Stimulated activated CD8-positive, alpha-beta memory T cell treated with anti-CD3 and anti-CD28 coated beads, Interleukin-4, amount 100 ng/mL, for 4 hours (primary cell): ENCODE data around the gene JAZF1.

Experiments used
- DNase-seq, 2 donors: peaks; one replicate each; pipeline ENCODE4 v3.0.0-alpha.2; 2020; ENCODE audit warnings: low read depth in 2 of 2, low spot score in 1 of 2

The JAZF1 gene

DNA sequence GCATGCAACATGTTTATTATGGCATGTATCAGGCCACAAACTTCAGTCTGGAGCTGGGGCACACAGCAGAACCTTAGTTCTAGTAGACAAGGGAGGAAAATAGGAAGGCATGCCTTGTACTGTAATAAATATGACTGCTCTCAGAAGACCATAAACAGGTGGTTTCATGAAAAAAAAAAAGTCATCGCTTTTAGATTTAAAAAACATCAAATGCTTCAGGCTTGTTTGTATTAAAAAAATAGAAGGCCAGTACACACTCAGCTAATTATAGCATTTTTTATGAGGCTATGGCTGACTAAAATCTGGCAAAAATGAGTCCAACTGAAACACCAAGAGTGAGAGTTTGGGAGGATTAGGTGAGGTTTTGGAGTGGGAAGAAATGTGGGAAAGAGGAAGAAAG is 204.1 kb downstream of the JAZF1 start:
- DNase-seq, result no peak

DNA sequence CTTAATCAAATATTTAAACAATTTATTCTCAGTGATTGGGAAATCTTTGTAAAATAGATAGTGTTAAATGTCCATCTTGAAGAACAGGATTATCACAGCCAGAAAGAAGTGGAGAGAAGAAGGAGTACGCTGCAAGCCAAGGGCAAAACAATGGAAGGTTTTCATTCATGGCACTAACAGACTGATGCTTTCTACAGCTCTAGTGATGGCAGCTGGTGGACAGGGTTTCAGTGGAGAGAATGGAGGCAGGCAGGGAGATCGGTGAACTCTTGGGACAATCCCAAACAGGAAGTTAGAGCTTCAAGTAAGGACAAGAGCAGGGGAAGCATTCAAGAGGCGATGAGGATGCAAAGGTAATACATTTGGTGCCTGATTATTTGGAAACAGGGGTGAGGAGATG is 207.0 kb downstream of the JAZF1 start:
- DNase-seq, result no peak

DNA sequence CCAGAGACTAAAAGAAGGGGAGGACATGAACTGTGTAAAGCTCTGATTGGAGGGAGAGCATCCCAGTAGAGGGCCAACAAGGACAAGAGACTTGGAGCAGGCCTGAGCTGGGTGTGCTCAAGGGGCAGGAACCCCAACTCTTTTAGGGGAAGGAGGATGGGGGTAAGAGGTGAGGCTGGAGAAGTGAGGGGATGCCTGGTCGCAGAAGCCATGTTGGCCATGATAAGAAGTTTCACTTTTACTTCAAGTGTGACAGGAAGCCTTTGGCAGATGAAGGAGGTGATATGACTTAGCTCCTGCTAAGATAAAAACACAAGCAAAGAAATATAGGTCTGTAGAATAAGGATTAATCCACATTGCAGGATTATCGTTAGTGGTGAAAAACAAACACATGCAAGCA is 208.3 kb downstream of the JAZF1 start:
- no peak for DNase-seq

DNA sequence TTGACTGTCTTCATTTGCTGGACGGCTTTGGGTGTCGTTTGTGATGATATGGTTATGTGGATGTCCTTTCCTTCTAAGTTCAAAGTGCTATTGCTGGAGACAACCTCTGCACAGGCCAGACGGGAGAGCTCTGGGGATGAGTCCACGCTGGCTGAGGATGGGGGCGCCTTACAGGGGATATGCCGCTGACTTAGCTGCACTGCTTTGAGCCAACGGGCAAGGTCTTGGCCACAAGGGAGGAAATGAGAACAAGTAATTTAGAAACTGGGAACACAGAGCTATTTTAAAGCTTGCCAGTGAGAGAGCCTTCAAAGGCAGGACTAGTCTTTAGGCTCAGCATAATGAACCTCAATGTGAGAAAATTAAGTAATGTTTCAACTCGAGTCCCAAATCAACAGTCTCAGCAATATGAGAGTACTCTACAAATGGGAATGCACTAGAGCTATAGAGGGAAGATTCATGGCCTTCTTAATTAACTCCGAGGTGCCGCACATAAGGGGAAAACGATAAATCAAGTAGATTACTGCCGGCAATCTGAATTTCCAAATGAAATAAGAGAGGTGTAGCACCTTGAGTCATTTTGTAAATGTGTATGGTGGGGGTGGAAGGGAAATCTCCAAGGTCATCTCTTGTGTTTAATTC is 209.3 kb downstream of the JAZF1 start:
- DNase-seq, result no peak

DNA sequence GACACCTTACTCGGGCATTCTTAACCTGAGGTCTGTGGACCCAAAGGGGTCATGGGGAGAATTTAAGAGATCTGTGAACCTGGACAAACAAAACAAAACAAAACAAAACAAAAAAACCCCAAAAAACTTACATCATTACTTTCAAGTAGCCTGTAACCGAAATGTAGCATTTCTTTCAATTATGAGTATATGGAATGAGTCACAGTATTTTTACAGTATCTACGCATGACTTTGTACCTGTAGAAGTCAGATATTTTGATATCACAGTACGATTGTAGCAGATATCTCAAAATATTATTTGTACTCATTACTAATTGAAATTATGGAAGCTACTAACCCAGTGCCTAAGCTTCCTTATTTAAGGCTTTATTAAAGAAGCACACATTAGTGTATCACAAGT is 210.2 kb downstream of the JAZF1 start:
- no peak for DNase-seq

DNA sequence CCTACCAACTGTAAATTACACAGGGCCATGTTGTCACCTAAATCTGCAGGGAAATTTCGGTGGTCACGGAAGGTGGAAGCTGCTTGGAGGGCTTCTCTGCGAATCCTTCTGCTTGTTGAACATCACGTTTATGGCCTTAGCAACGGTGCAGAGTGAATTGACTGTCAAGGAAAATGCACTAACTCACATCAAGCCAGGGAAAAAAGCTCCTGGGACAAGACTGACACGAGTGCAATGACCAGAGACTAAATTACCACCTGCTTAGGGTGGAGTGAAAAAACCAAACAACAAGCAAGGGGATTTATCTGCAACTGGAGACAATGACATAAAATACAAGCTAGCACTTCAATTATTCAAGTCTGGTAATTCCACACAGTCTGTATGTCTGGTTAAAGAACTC is 211.2 kb downstream of the JAZF1 start:
- no peak for DNase-seq

DNA sequence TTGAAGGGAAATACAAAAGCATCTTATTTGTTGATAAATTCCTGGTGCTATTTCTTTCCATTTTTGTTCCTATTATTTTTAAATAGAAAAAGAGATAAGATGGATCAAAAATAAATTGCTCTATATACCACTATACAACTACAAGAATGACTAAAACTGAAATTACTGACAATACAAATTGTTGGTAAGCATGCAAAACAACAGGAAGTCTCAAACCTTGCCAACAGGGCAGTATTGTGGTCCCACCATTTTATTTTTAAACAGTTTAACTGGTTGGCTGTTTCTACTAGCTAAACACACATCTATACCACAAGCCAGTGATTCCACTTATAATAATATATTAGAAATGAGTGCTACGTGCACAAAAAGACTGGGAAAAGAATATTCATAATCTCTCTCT is 213.0 kb downstream of the JAZF1 start:
- no peak for DNase-seq

DNA sequence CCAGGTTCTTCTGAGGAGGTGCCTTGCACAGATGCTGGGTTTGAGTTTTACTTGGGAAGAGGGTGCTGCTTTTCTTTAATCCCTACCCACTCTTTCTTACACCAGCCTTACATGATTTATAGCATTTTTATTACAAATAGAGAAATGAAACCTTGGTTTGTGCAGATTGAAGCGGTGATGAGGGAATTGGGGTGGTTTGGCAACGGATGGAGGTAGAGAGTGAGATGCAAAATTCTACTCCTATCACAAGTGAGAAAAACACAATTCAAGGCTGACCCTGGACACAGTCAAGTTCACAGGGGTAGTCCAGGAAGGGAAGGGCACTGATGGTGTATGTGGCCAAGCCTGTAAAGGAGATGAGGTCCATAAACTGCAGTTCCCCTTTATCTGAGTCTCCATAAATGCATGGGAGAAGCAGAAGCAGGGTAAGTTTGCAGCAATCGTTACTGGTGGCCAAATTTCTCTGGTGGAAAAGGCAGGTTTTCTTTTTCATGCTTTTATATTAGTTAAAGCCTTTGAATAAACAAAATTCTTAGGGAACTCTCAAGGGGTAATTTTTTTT is 214.3 kb downstream of the JAZF1 start:
- DNase-seq, result no peak

DNA sequence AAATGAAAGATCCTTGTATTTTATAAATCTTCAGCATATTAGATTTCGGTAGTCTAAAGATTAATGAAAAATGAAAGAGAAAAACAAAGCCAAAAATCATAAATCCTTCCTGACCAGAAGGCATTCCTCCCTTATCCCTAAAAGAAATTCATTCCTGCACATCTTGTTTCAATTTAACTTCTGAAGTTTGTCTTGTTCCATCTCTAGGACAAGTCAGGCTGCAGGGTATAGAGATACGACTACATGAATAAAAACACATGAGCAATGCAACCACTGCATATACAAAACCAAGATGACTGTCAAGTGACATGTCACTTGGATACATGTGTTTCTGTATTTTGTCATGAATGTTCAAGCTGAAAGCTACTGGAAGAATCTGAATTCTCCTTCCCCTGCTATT is 214.9 kb downstream of the JAZF1 start:
- no peak for DNase-seq

DNA sequence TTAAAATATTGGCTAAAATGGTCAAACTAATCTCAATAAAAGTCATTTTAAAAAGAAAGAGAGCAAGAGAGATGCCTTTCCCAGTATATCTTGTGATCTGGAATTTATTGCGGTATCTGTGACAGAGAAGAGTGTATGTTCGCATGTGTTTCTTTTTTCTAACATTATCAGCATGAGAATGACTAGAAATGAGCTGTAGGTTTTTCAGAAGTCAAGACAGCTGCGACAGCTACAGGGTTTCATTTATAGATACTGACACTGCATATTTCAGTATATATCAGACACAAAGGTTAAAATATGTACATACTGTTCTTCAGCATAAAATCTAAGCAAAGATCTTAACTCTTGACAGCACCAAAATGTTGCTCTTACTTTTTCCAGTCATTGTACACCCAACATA is 215.8 kb downstream of the JAZF1 start:
- DNase-seq, result no peak

DNA sequence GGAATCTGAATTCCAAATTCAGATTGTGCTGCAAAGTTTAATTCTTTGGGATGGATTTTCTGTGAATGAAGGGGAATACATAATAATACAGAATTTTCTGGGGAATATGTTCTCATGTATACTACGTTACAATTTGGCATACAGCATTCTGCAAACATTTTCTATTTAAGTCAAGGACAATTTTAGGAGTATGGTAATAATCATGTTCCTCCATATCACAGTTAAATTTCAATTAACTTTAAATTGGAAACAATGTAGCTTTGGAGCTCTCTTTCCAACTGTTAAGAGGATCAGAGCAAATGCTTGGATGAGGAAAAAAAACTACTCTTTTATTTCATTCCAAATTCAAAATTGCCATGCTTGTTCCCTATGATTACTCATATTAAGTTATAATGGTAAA is 217.5 kb downstream of the JAZF1 start:
- no peak for DNase-seq

DNA sequence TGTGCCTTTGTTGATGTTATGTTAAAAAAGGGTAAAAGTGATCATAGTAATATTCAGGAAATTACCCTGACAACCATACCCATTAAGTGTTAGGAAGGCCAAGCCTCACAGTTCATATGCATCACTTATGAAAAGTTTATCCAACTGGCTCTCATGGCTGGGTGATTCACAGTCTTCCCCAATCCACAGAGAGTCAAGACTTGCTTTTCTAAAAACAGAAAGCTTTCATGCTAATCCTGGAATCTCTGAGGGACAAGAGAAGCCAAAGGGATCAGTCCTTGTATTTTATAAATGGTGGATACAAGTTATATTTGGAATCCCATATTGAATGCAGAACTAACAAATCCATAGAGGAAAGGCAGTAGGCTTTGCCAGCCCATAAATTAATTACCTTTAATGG is 218.3 kb downstream of the JAZF1 start:
- DNase-seq, result no peak

DNA sequence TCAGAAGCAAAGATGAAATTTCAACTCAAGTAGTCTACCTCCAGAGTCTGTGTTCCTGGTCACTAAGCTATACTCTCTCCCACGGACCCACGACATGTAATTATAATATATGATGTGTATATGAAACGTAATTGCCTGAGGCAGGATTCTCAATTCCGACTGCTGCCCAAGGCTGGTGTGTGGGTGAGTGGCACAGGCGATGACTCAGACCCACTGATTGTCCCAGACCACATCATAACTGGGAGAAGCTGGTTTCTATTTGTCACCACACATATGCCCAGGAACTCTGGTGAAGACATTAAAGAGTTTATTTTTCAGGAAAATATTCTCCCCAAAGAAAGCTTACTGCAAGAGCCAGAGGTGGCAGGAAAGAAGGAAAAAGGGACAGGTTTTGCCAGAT is 219.3 kb downstream of the JAZF1 start:
- no peak for DNase-seq

DNA sequence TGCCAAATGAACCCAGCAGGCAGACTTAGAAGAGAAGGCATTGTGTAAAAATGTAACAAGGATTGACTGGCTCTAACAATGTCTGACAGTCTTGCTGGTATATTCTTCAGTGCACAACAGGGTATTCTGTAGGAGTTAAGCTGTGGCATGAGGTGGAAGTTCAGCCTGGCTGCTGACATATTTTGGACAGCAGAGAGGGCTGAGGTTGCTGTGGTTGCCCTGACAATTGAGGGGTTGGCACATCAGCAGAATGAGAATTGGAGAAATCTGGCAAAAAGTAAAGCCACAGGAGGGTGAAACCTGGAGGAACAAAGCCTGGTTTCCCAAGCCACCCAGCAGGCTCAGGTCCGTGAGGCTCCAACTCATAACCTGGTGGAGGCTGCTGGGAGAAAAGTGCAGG is 220.2 kb downstream of the JAZF1 start:
- no peak for DNase-seq

DNA sequence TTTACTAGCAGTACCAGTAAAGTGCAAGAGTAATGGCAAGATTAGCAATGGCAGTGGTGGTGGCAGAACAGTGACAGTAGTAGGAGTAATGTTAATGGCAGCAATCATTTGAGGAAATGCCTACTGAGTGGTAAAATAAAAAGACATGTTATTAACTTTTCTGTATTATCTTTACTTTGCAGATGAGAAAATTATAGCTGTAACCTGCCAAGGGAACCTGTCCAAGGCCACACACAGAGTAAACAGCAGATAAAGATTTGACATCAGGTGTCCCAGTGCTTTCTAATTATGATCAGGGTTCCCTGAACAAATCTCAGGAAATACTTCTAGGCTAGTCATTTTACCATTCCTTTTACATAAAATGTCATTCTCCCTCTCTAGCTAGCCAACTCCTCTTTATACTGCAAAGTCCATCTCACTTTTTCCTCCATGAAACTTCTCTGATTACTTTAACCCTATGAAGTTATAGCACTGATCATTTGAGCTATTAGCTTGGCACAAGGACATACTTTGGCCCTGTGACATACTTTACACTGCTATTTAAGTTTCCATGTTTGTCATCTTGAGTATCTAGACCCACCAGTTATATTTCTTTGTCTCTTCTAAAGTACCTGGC is 221.6 kb downstream of the JAZF1 start:
- no peak for DNase-seq

DNA sequence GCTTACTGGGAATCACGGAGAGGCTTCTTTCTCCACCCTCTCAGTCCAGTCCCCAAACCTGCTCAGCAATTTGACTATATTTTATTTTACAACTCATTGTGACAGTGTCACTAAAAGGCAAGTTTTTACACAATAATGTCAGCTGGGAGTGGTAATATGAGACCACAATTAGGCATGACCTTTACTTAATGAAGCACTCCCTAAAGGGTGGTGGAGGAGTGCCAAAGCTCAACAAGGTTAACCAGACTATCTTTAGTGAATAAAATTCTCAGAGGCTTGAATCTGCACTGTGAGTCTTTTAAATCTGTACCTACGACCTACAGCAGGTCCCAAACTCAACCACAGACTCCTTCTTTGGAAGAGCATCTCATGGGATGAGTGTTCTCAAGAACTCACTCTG is 225.0 kb downstream of the JAZF1 start:
- DNase-seq, result no peak

DNA sequence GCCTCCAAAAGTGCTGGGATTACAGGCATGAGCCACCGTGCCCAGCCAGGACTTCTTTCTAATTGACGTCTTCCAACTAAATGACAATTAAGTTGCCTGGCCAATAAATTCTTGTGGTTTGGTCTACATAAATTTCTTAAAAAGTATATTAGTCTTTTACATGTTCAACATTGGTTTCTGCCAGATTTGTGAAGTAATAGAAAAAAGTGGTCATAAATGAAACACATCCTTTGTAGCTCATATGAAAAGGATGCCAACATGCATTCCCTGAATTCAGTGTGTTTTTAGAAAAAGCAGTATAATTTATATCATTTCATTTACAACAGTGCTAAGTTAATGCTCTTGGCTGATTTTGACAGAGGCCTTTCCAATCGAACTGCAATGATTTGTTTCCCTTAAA is 225.6 kb downstream of the JAZF1 start:
- no peak for DNase-seq

DNA sequence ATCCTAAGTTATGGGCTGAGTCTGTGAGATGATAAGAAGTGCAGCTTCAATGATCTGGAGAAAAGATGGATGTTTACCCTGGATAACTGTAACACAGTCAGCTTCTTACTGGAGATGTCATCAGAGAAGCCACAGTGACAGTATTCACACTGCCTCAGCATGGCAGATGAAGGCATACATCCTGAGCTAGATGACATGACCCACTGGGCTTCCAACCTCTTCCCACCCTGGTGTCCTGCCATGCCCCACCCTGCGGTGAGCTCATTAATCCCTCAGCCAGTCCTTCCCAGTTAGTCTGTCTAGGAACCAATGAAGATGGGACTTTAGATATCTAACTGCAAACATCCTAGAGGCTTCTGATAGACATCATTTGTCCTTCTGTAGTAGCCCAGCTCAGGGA is 226.8 kb downstream of the JAZF1 start:
- DNase-seq, result no peak

DNA sequence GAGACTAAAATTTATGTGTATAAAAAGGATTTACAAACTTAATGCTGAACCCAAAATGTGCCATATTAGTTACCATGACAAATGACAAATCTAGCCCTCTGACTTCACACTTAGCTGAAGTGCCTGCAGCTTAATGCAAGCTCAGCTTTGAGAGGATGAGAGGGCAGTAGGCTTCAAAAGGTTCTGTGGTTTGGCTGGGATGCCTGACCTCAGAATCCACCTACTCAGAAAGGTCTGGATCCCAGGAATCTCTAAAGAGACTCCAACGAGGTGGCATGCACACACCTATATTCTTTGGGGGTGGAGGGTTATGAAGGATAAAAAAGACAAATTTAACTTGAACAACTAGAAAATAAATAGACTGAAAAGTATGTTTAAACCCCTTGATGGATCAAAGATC is 227.2 kb downstream of the JAZF1 start:
- no peak for DNase-seq

DNA sequence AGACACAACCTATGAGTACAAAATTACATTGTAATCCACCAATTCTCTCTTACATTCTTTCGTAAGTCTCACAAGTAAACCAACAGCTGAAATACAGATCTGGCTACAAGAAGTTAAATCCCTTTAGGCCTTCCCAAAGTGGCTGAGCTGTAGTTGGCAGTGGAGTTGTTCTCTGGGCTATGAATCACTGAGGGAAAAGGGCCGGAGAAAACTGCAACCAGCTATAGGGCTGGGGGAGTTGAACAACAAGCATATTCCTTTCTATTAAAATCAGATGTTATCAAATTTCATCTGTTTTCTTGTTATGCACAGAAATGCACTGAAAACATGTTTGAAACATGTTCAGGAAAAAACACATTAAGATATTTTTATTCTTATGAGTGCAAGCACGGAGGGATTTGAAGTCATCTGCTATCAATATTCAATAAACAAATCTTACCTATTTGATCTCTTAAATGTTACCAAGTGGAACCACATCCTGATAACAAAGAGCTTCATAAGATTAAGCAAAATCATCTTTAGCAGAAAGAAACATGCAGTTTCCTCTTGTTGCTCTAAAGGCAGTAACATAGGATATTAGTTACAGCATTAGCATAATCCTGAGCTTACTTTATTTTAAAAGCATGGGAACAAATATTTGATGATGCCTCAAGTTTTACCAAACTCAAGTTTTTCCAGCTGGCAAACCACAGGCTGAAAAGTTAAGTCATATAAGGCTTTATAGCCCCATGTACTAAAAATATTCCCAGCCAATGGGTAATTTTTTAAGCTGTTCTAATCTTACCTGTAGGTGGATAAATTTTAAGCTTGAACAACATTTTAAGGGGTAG is 227.9 kb downstream of the JAZF1 start:
- no peak for DNase-seq

DNA sequence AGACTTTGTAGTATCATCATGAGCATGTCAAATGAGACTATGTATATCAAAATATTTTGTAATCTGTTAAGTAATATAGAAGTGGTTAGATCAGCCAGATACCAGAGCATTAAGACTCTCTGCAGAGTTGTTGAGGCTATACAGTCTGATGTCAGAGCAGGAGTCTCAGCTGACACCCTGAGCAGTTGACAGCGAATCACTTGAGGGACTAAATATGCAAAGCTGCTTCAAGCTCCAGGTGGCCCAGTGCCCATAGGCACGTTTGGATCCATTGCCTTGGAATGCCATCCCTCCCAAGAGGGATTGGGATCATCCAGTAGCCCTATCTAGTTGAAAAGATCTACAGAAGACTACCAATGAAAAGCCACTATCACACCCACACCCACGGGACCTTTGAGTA is 230.5 kb downstream of the JAZF1 start:
- DNase-seq, result no peak

DNA sequence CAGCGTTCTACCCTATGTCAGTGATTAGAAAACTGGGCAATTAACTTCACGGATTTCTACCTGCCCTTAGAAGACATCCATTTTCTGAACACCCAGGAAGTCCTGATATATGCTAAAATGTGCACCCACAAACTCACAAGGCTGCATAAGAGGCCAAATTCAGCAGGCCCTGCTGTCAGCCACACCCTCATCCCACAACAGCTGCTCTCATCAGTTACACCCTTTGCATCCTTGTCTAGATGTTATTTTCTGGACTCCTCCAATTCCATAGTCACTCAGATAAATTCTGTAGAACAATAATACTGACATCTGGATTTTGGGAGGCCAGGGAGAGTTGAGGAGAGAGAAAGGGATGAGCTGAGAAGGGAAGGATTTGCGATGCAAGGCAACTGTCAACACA is 231.7 kb downstream of the JAZF1 start:
- DNase-seq, result no peak
